DMS53 treated with DMSO at 0.1 percent for 48 hours (cell line): Measurements from ENCODE around the gene GPR148.

Source experiments
- DNase-seq: peaks from one replicate; lab custom pipeline; 2025; ENCODE audit not compliant: unreplicated experiment; lab: John Stamatoyannopoulos, UW

Gene GPR148

DNA sequence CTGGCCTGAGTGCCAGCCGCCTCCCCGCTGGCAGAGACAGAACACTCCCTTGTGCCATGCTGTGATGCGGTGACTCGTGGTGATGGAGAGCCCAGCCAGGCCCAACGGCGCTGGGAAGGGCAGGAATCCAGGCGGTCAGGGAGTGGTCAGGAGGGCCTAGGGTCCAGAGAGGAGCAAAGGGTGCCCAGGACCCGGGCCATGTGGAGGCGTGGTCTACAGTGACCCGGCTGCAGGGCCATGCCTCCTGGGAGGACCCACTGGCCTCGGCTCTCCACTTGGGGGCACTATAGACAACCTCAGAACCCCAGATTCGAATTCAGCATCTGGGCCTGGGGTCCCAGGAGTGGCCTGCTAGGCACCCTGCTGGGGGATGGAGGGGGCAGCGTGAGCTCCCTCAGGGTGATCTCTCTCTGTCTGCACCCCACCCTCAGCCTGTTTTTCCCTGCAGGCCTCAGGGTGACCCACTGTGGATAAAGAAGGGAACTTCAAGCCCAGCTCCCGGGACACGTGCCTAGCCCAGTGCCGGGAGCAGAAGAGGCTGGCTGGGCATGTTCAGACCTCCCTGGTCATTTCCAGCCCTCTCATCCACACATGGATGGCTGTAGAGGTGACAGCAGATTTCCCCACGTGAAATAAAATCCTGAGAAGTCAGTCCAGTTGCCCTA lies 39.5 kb downstream of the GPR148 start:
- no peak for DNase-seq

DNA sequence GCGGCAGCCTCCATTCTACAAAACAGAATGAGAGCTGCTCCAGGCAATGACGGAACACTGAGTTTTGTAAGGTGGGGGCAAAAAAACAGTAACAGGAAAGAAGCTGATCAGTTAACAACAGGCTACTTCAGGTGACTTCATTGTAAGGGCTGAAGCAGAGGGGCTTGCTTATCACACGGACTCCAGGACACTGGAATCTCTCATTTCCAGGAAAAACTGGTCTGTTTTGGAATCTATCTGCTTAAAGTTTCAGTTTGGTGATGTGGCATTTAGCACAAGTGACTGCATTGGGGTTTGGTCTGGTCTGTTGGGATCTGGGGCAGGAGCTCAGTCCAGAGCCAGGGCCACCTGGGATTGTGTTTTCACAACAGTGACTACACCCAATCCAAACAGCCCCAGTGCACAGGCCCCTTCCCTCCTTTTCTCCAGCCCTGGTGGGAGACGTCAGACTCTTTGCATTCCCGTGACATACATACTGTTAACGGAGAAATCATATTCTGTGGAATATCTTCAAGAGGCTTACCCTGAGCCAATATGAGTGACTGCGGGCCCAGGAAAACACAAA lies 40.6 kb downstream of the GPR148 start:
- DNase-seq = no peak

DNA sequence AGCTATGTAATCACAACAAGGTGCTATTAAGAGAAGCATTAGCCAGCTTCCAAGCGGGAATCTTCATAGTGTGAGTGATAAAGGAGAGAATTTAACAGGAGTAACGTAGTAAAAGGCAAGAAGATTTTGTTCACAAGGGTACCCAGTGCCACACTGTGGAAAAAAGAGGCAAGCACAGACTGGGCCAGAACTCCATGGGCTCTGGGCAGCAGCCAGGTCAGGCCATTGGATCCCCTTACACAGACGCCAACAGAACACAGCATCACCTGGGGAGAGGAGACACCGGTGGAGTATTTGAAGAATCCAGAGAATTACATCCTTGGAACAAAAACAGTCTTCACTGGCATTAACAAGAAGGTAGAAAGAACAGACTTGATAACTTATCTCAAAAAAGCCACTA lies 47.7 kb downstream of the GPR148 start:
- DNase-seq = no peak

DNA sequence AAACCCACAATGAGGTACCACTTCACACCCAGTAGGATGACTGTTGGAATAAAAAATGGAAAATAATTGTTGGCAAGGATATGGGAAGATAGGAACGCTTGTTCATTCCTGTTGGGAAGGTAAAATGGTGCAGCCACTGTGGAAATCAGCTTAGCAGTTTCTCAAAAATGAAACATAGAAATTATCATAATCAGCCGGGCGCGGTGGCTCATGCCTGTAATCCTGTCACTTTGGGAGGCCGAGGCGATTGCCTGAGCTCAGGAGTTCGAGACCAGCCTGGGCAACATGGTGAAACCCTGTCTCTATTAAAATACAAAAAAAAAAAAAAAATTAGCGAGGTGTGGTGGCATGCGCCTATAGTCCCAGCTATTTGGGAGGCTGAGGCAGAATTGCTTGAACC lies 49.9 kb downstream of the GPR148 start:
- no peak for DNase-seq
